ENCODE measurements around the gene ADISSP. TPM values are rescaled to one million over a fixed set of nuclear protein-coding genes. Genes with fewer than 3 reads are reported as not detected.

Gene ADISSP
- total RNA-seq, 1 experiment from 2014 or later, result 244 TPM

GRCh38 chr20:3735768-3736167 lies 31.8 kb downstream of the ADISSP start:
- CTCF ChIA-PET, result no interaction called here
- H4K20me1 ChIP-seq (ENCODE audit: low read length), result no peaks in the 10 kb centered on the region
- H3K79me2 ChIP-seq (ENCODE audit: low read length), result no peaks in the 10 kb centered on the region
- no peaks in the 10 kb centered on the region for H3K36me3 ChIP-seq (ENCODE audit: low read depth, low read length)
- no peaks in the 10 kb centered on the region for H3K9me3 ChIP-seq (ENCODE audit: low read length)
- H3K9me2 ChIP-seq (replicated peaks; ENCODE audit: low read length), result no peaks in the 10 kb centered on the region
- no peaks in the 10 kb centered on the region for H3K4me1 ChIP-seq (ENCODE audit: insufficient read depth, low read length)
- TF ChIP-seq CTCF (conservative IDR thresholded peaks at IDR 0.05; ENCODE audit: low read depth, low read length), result no peak
- TF ChIP-seq EZH2phosphoT487 (IDR thresholded peaks at IDR 0.05; ENCODE audit: borderline replicate concordance, low read length), result no peak
- no peak for TF ChIP-seq EZH2 (IDR thresholded peaks at IDR 0.05; ENCODE audit: low read length, unreplicated experiment)
- ATAC-seq (no peak), DNase-seq (no peak)
- POLR2A ChIA-PET (ENCODE audit: unreplicated experiment), result no interaction called here
- H3K27ac ChIP-seq (ENCODE audit: low read length), result no peak overlapping the region
- no peak overlapping the region for H3K9ac ChIP-seq (ENCODE audit: low read length)
- no peaks in the 10 kb centered on the region for H3K27me3 ChIP-seq (ENCODE audit: low read length)
- H3K4me2 ChIP-seq (ENCODE audit: low read length), result no peak overlapping the region
- no peaks in the 10 kb centered on the region for H3F3A ChIP-seq (ENCODE audit: low read length, unreplicated experiment)
- intact Hi-C loops (cut with micrococcal nuclease), result no loop called here
- H2AFZ ChIP-seq (ENCODE audit: low read length), result no peak overlapping the region
- H3K4me3 ChIP-seq (ENCODE audit: low read length), result no peak overlapping the region
- no TSS peak for BruUV-seq (replicated peaks)

- Histone ChIP-seq H3K4me1 (ENCODE audit: insufficient read depth, low read length) (no peaks in the 10 kb centered on the region), H3F3A (ENCODE audit: low read length, unreplicated experiment) (no peaks in the 10 kb centered on the region), H4K20me1 (ENCODE audit: low read length) (no peaks in the 10 kb centered on the region), H3K79me2 (ENCODE audit: low read length) (no peaks in the 10 kb centered on the region), H3K27me3 (ENCODE audit: low read length) (no peaks in the 10 kb centered on the region), H2AFZ (ENCODE audit: low read length) (no peak overlapping the region), H3K4me3 (ENCODE audit: low read length) (no peak overlapping the region), H3K36me3 (ENCODE audit: low read depth, low read length) (no peaks in the 10 kb centered on the region), H3K4me2 (ENCODE audit: low read length) (no peak overlapping the region), H3K9ac (ENCODE audit: low read length) (no peak overlapping the region), H3K9me3 (ENCODE audit: low read length) (no peaks in the 10 kb centered on the region), H3K9me2 (replicated peaks; ENCODE audit: low read length) (no peaks in the 10 kb centered on the region), H3K27ac (ENCODE audit: low read length) (no peak overlapping the region)
- intact Hi-C loops (cut with micrococcal nuclease), result no loop called here
- ChIA-PET CTCF (no interaction called here), POLR2A (ENCODE audit: unreplicated experiment) (no interaction called here)
- DNase-seq (no peak), ATAC-seq (peak; percentile 43; the same call in 1 of the 2 replicates)
- TF ChIP-seq EZH2phosphoT487 (IDR thresholded peaks at IDR 0.05; ENCODE audit: borderline replicate concordance, low read length) (no peak), CTCF (conservative IDR thresholded peaks at IDR 0.05; ENCODE audit: low read depth, low read length) (no peak), EZH2 (IDR thresholded peaks at IDR 0.05; ENCODE audit: low read length, unreplicated experiment) (no peak)
- BruUV-seq (replicated peaks), result no TSS peak
These were observed 33.3 kb downstream of the ADISSP start for GRCh38 chr20:3734111-3734843.
